Stimulated activated CD4-positive, alpha-beta T cell treated with anti-CD3 and anti-CD28 coated beads, Interleukin-15, amount 100 ng/mL, for 1 hour (primary cell): ENCODE data around the gene COL4A5.

Experiments
- DNase-seq, 2 donors: peaks; one replicate each; pipeline ENCODE4 v3.0.0-alpha.2; 2020; ENCODE audit warnings: low read depth in 1 of 2, low spot score in 1 of 2

COL4A5 gene

DNA sequence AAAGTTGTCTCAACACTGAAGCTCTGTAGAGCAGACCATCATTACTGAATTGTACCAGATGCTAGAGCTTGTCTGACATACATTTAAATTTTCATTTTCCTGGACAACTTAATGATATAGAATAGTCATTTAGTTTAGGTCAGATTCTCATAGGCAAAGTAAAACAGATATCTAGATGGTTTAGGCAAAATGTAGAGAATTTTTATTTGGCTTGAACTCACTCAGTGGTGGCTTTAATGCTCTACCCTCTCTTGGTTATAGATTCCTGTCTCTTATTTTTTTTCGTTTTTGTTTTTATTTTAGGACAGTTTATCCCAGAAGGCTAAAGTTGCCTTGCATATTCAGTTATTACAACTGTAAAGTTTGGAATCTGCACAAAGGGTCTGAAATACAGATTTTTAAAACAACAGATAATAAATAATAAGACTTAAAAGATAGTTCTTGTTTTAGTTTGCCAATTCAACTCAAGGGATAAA is 300.7 kb downstream of the COL4A5 start:
- no peak for DNase-seq
